ENCODE data around the gene MCUR1. TPM values are rescaled to one million over a fixed set of nuclear protein-coding genes. Genes with fewer than 3 reads are reported as not detected.
"Not testable (repeated sequence)": the region's sequence is repeated elsewhere in the genome, so short reads cannot be mapped to it uniquely, and the experiment has no call there.

MCUR1 gene
- polyA plus RNA-seq, 2 of the 4 experiments (the other 2 are of a cell fraction), result 11.6 to 15.6 TPM

GRCh38 chr6:13836170-13836569 is 21.8 kb upstream of the MCUR1 start:
- H3K4me2 ChIP-seq, result no peak overlapping the region
- POLR2A ChIA-PET, result interaction anchor here (2.1 kb wide), 1 partner anchor 22 kb away, joined by 5 read pairs; the partner anchor contains the start of gene MCUR1
- no peak for TF ChIP-seq ZFP36 (IDR thresholded peaks at IDR 0.05; ENCODE audit: borderline replicate concordance, partially characterized antibody)
- TF ChIP-seq E2F6 (IDR thresholded peaks at IDR 0.05; ENCODE audit: borderline replicate concordance, low read depth), result no peak
- TF ChIP-seq EHF (CRISPR knock-in tag; IDR thresholded peaks at IDR 0.05), result no peak
- TF ChIP-seq KDM1A (IDR thresholded peaks at IDR 0.05; ENCODE audit: low read depth), result no peak
- no peak for TF ChIP-seq HOXB13 (CRISPR knock-in tag; IDR thresholded peaks at IDR 0.05; ENCODE audit: low read depth)
- no peak for TF ChIP-seq MAFK (IDR thresholded peaks at IDR 0.05; ENCODE audit: partially characterized antibody)
- TF ChIP-seq TP53 (CRISPR knock-in tag; IDR thresholded peaks at IDR 0.05), result no peak
- no peak overlapping the region for H3K4me3 ChIP-seq
- 54% methylated on average over 5 of the region's 5 CpGs for WGBS (ENCODE audit: missing lambda C conversion rate)
- no peaks in the 10 kb centered on the region for H3K4me1 ChIP-seq
- ATAC-seq (no peak), FAIRE-seq (no peak), DNase-seq (ENCODE audit: low read depth in 1 of 2, low spot score in 1 of 2) (no peak)
- H3K27ac ChIP-seq, result no peak overlapping the region
- no peaks in the 10 kb centered on the region for H3K9me3 ChIP-seq
- CTCF ChIA-PET, result interaction anchor here (0.9 kb wide), 1 partner anchor 8 kb away, joined by 3 read pairs; no protein-coding TSS in a partner anchor

GRCh38 chr6:13834790-13835189 is 20.4 kb upstream of the MCUR1 start:
- TF ChIP-seq SMC3 (IDR thresholded peaks at IDR 0.05), result no peak
- no peak for TF ChIP-seq EP300 (IDR thresholded peaks at IDR 0.05)
- no peak for TF ChIP-seq CBX8 (IDR thresholded peaks at IDR 0.05)
- TF ChIP-seq JUN (IDR thresholded peaks at IDR 0.05), result no peak
- FAIRE-seq (no peak), ATAC-seq (no peak), DNase-seq (ENCODE audit: low read depth in 1 of 2, low spot score in 1 of 2) (no peak)
- Histone ChIP-seq H3K27ac (no peak overlapping the region), H3K9me3 (no peaks in the 10 kb centered on the region), H3K4me2 (no peak overlapping the region), H3K4me1 (no peaks in the 10 kb centered on the region), H3K4me3 (no peak overlapping the region)
- 9% methylated on average over 1 of the region's 1 CpG for WGBS (ENCODE audit: missing lambda C conversion rate)
- ChIA-PET CTCF (interaction anchor here (0.7 kb wide), 1 partner anchor 69 kb away, joined by 4 read pairs; no protein-coding TSS in a partner anchor), POLR2A (no interaction called here)

GRCh38 chr6:13834018-13834417 is 19.7 kb upstream of the MCUR1 start:
- FAIRE-seq, ATAC-seq, H3K9me3 ChIP-seq: not testable (repeated sequence)

GRCh38 chr6:13832778-13833177 is 18.4 kb upstream of the MCUR1 start:
- Histone ChIP-seq H3K4me2 (no peak overlapping the region), H3K4me3 (no peak overlapping the region), H3K4me1 (no peaks in the 10 kb centered on the region), H3K9me3 (no peaks in the 10 kb centered on the region), H3K27ac (no peak overlapping the region)
- FAIRE-seq (no peak), DNase-seq (ENCODE audit: low read depth in 1 of 2, low spot score in 1 of 2) (no peak), ATAC-seq (no peak)
- ChIA-PET CTCF (no interaction called here), POLR2A (no interaction called here)
- TF ChIP-seq CHD4 (IDR thresholded peaks at IDR 0.05; ENCODE audit: borderline replicate concordance), result no peak
- TF ChIP-seq, protein P1, sequence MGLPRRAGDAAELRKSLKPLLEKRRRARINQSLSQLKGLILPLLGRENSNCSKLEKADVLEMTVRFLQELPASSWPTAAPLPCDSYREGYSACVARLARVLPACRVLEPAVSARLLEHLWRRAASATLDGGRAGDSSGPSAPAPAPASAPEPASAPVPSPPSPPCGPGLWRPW (IDR thresholded peaks at IDR 0.05), result no peak
- TF ChIP-seq EHMT2 (IDR thresholded peaks at IDR 0.05; ENCODE audit: low read depth), result no peak
- TF ChIP-seq POLR2A (IDR thresholded peaks at IDR 0.05; ENCODE audit: low read length), result no peak
- 45% methylated on average over 1 of the region's 1 CpG for WGBS (ENCODE audit: missing lambda C conversion rate)

More at GRCh38 chr6:13834018-13834417, 19.7 kb upstream of the MCUR1 start:
- DNase-seq (ENCODE audit: low read depth in 1 of 2, low spot score in 1 of 2); H3K4me1 ChIP-seq; CTCF ChIA-PET; POLR2A ChIA-PET; H3K4me2 ChIP-seq; H3K4me3 ChIP-seq; H3K27ac ChIP-seq: not testable (repeated sequence)
- WGBS (ENCODE audit: missing lambda C conversion rate), result 48% methylated on average over 4 of the region's 5 CpGs

DNA sequence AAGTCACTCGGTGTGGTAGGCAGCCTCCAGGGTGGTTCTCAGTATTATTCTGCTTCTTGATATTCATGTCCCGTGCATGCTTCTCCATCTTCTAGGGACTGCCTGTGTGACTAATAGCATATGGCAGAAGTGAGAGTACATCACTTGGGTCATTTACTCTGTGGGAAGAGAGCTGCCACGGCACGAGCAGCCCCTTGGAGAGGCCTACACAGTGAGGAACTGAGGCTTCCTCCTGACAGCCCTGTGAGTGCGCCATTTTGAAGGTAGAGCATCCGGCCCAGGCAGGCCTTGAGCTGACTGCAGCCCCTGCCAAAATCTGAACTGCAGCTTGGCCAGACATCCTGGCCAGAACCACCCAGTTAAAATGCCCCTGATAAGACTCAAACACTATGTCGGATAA is 17.3 kb upstream of the MCUR1 start:
- WGBS (ENCODE audit: missing lambda C conversion rate), result 85% methylated on average over 7 of the region's 7 CpGs
- FAIRE-seq (no peak), DNase-seq (ENCODE audit: low read depth in 1 of 2, low spot score in 1 of 2) (no peak), ATAC-seq (no peak)
- TF ChIP-seq HMGXB4 (CRISPR knock-in tag; IDR thresholded peaks at IDR 0.05; ENCODE audit: borderline replicate concordance), result no peak
- TF ChIP-seq GATA3 (IDR thresholded peaks at IDR 0.05; ENCODE audit: borderline replicate concordance), result no peak
- TF ChIP-seq, protein P1 (IDR thresholded peaks at IDR 0.05), result no peak
- Histone ChIP-seq H3K27ac (no peak overlapping the region), H3K4me3 (no peak overlapping the region), H3K9me3 (no peaks in the 10 kb centered on the region), H3K4me1 (no peaks in the 10 kb centered on the region), H3K4me2 (no peak overlapping the region)
- ChIA-PET CTCF (no interaction called here), POLR2A (no interaction called here)

Data from A549 (cell line).